NB4 (cell line): ENCODE measurements around the gene STAB1.

Source experiments
- DNase-seq: peaks from one replicate; pipeline ENCODE4 v3.0.0; 2010; ENCODE audit warnings: low read depth
- H3K4me3 ChIP-seq: one replicate; pipeline ENCODE4 v1.5.1; 2011; ENCODE audit warnings: mild to moderate bottlenecking, low read depth, low read length, moderate library complexity
- CTCF ChIP-seq: IDR thresholded peaks from one replicate; pipeline ENCODE4 v1.5.1; 2012; ENCODE audit warnings: low read depth, low read length
- MAX ChIP-seq: IDR thresholded peaks from 2 replicates; pipeline ENCODE4 v1.6.1; 2011; ENCODE audit warnings: low read depth, low read length
- MYC ChIP-seq: IDR thresholded peaks from 2 replicates; pipeline ENCODE4 v1.6.1; 2011; ENCODE audit warnings: low read depth, low read length
- POLR2A ChIP-seq: IDR thresholded peaks from 2 replicates; pipeline ENCODE4 v1.6.1; 2011; ENCODE audit warnings: mild to moderate bottlenecking; ENCODE audit not compliant: insufficient read length; ENCODE audit errors: extremely low read depth

STAB1 gene

GRCh38 chr3:52454250-52454937, 40.7 kb upstream of the STAB1 start:
- no peak for DNase-seq
- no peak for TF ChIP-seq MYC
- TF ChIP-seq POLR2A = no peak
- TF ChIP-seq MAX = no peak
- no peak for TF ChIP-seq CTCF
- no peak overlapping the region for H3K4me3 ChIP-seq

GRCh38 chr3:52454938-52455282, 40.2 kb upstream of the STAB1 start:
- peak overlapping the region; percentile 68 for H3K4me3 ChIP-seq
- no peak for TF ChIP-seq MYC
- no peak for TF ChIP-seq CTCF
- no peak for TF ChIP-seq MAX
- no peak for TF ChIP-seq POLR2A
- DNase-seq = no peak

GRCh38 chr3:52455283-52456168, 39.6 kb upstream of the STAB1 start, which contains the start of gene NISCH:
NISCH (plus strand) TSS chr3:52455604; CDS start chr3:52455642, 38 bp downstream.
- H3K4me3 ChIP-seq = peak within 1 kb of the TSS; percentile 74
- peak; percentile 86 for DNase-seq
- TF ChIP-seq MYC (peak; percentile 85), MAX (peak; percentile 77), CTCF (no peak), POLR2A (peak; percentile 89)

GRCh38 chr3:52456169-52456799, 38.9 kb upstream of the STAB1 start:
- TF ChIP-seq MYC = no peak
- no peak for TF ChIP-seq CTCF
- peak; percentile 40 for DNase-seq
- peak overlapping the region; percentile 74 for H3K4me3 ChIP-seq

- TF ChIP-seq CTCF = no peak
- no peak for TF ChIP-seq MYC
- TF ChIP-seq MAX = no peak
- TF ChIP-seq POLR2A = no peak
- peak overlapping the region; percentile 74 for H3K4me3 ChIP-seq
- no peak for DNase-seq
Measured at GRCh38 chr3:52456800-52457183, 38.3 kb upstream of the STAB1 start.
